CD1c-positive myeloid dendritic cell (primary cell): ENCODE measurements around the gene DAB2IP.

Experiments used
- DNase-seq: peaks from one replicate; pipeline ENCODE4 v3.0.0-alpha.2; 2016; ENCODE audit errors: extremely low spot score

The DAB2IP gene

GRCh38 chr9:121760571-121760970 lies 109.1 kb downstream of the DAB2IP start:
- DNase-seq = no peak

DNA sequence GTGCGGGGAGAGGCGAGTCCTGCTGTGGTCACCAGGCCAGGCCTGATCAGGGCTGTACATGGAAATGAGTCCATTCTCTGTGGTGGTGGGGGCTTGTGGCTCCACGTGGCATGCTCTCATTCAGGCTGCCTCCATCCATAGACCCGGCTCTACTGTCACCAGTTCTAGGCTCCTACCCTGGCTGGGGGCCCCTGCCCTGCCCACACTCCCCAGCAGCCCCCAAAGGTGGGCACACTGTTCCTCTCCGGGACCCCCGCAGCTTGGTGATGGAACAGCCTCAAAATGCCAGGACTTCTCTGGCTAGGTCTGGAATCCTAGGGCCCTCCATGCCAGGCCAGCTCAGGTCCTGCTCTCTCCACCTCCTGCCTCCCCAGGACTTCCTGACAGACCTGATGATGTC lies 111.7 kb downstream of the DAB2IP start:
- no peak for DNase-seq

GRCh38 chr9:121763561-121764370 lies 112.3 kb downstream of the DAB2IP start:
- no peak for DNase-seq

DNA sequence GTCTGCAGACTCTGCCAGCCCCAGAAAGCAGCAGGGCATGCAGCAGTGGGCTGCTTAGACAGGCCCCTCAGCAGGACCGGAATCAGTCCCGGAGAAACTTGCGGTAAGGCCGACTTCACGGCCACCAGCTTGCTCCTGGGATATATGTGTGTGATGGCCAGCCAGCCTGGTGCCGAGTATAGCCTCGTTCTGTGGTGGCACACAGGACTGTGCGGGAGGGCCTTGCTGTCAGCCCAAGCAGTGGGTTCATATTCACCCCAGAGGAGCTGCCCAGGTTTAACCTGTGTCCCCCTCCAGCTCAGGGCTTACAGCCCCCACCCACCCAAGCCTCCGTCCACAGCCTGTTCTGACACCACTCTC lies 112.9 kb downstream of the DAB2IP start:
- no peak for DNase-seq

GRCh38 chr9:121765021-121765950 lies 113.9 kb downstream of the DAB2IP start:
- DNase-seq = no peak

DNA sequence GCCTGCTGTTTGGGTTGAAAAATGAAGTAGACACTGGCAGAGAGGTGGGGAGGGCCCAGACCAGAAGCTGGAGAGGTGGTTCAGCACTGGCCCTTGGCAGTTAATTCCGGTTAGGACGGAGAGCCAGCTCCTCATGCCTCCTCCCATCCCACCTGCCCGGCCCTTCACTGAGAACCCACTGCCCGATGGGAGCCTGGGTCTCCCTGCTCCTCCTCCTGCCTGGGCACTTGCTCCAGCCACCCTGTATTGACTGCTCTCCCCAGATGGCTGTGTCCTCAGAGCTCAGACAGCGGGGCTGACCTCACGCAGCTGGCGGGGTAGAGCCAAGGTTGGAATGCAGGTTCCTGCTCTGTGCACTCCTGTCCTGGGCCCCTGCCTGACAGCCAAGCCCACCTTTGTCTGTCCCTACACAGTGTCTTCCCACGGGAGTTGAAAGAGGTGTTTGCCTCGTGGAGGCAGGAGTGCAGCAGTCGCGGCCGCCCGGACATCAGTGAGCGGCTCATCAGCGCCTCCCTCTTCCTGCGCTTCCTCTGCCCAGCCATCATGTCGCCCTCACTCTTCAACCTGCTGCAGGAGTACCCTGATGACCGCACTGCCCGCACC lies 114.7 kb downstream of the DAB2IP start:
- DNase-seq = no peak

DNA sequence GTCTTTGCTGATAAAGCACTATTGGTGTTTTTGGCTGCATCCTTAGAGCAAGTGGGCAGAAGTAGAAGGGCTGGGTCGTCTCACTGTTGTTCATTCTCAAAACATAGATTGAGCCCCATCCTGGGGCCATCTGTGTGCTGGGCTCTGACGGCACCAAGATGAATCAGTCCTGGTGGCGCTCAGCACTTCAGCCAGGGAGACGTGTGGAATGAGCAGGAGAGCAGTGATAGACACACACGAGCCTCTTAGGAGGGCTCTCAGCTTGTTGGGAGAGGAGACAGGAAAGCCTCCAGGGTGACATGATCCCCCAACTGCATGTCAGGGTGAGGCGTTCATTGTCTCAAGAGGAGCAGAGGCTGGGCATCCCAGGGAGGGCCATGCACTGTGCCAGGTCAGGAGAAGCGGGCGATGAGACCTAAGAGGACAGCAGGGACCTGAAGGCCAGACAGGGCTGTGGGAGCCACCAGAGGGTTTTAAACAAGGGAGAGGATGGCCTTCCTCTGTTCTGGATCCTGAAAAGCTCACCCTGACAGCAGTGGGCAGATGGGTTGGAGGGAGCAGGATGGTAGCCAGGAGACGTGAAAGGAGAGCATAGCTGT lies 115.8 kb downstream of the DAB2IP start:
- DNase-seq = no peak

- DNase-seq = no peak
These were observed 117.1 kb downstream of the DAB2IP start for GRCh38 chr9:121768416-121769015.

DNA sequence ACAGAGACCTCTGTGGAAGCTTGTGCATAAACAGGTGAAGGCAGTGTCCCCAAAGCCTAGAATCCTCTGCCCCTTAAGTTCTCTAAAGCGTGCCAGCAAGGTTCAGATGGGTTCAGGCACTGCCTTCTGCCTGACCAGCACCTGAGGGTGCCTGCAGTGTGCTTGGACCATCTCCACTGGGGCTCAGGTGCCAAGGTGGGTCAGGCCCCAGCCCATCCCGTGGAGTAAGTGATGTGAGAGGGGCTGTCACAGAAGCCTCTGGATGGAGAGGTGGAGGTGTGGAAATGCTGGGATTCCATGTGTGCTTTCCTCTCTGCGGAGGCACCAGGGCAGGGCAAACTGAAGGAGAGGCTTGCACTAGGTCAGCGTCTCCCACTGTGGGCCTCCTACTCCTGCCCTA lies 118.5 kb downstream of the DAB2IP start:
- no peak for DNase-seq

DNA sequence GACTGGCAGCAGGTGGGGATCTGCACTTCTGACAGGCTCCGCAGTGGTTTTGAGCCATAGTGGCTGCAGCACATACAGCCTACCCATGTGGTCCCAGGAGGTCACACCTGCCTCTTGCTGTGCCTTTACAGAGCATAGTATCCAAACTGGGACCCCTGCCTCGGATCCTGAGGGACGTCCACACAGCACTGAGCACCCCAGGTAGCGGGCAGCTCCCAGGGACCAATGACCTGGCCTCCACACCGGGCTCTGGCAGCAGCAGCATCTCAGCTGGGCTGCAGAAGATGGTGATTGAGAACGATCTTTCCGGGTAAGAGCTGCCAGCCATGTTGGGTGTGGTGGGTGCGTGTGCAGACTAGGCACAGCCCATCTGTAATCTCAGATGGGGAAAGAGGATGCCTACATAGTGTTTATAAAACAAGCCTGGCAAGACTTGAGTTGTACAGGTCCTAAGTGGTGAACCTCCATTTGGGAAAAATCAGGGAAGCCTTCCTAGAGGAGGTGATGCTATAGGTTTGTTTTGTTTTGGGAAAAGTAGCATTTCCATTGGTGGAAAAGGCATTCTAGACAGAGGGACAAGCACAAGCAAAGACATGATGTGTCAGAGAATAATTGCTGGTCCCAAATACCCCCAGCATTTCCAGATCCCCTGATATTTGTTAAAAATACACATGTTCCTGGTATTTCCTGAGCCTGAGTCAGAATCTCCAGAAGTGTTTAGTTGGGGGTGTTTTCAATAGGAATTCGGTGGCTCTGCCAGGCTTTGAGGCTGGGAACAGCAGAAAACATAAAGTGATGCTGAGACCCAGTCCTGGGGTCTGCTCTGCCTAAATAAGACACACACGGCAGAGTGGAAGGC lies 119.2 kb downstream of the DAB2IP start:
- DNase-seq = no peak

- DNase-seq = no peak
These were observed 120.0 kb downstream of the DAB2IP start for GRCh38 chr9:121771418-121771817.

GRCh38 chr9:121771851-121772599 lies 120.6 kb downstream of the DAB2IP start:
- no peak for DNase-seq

GRCh38 chr9:121772600-121773285 lies 121.3 kb downstream of the DAB2IP start:
- DNase-seq = no peak

- no peak for DNase-seq
These were observed 122.0 kb downstream of the DAB2IP start for GRCh38 chr9:121773286-121773953.

- no peak for DNase-seq
These were observed 122.7 kb downstream of the DAB2IP start for GRCh38 chr9:121773954-121774714.

- DNase-seq = no peak
These were observed 123.5 kb downstream of the DAB2IP start for GRCh38 chr9:121774715-121775613.
